Skin epidermis (tissue), 12 donors: ENCODE data around the gene TRIM14.
"Not testable (repeated sequence)": the region's sequence is repeated elsewhere in the genome, so short reads cannot be mapped to it uniquely, and the experiment has no call there.

Experiments
- H3K27ac ChIP-seq, 21 experiments: fragments of 200-600 bp; sonication (generic) in 11 of 21; one replicate each; pipeline ENCODE4 v1.5.0; 2020; ENCODE audit warnings: mild to moderate bottlenecking in 3 of 21, inconsistent platforms in 2 of 21, moderate library complexity in 2 of 21
- H3K4me3 ChIP-seq, 7 experiments: fragments of 200-600 bp; sonication (generic) in 2 of 7; one replicate each; pipeline ENCODE4 v1.5.0; 2020; ENCODE audit warnings: inconsistent platforms in 2 of 7, mild to moderate bottlenecking in 2 of 7, moderate library complexity in 1 of 7

TRIM14 gene

GRCh38 chr9:98117984-98118639 is 910 bp downstream of the TRIM14 start:
- H3K27ac ChIP-seq: peak overlapping the region in 20 of 21 experiments; percentile 72 to 95 (median 88)
- peak overlapping the region; percentile 48 to 82 (median 63) for H3K4me3 ChIP-seq

- H3K27ac ChIP-seq, H3K4me3 ChIP-seq: not testable (repeated sequence)
Measured at GRCh38 chr9:98117097-98117496, 1.9 kb downstream of the TRIM14 start.

GRCh38 chr9:98109052-98109451 is 10.0 kb downstream of the TRIM14 start:
- Histone ChIP-seq H3K4me3 (no peak overlapping the region), H3K27ac (peak overlapping the region in 11 of 21 experiments; percentile 8 to 93 (median 60))

GRCh38 chr9:98108531-98109031 is 10.4 kb downstream of the TRIM14 start:
- no peak overlapping the region for H3K4me3 ChIP-seq
- H3K27ac ChIP-seq: peak overlapping the region in 12 of 21 experiments; percentile 8 to 93 (median 62)

GRCh38 chr9:98107926-98108325 is 11.1 kb downstream of the TRIM14 start:
- no peak overlapping the region for H3K4me3 ChIP-seq
- peak overlapping the region in 11 of 21 experiments; percentile 8 to 93 (median 63) for H3K27ac ChIP-seq

GRCh38 chr9:98105006-98105405 is 14.0 kb downstream of the TRIM14 start:
- H3K4me3 ChIP-seq: no peak overlapping the region
- peak overlapping the region in 14 of 21 experiments; percentile 2 to 93 (median 47) for H3K27ac ChIP-seq

- Histone ChIP-seq H3K4me3 (no peak overlapping the region), H3K27ac (peak overlapping the region in 15 of 21 experiments; percentile 2 to 93 (median 42))
Measured at GRCh38 chr9:98104445-98104881, 14.6 kb downstream of the TRIM14 start.

- no peak overlapping the region for H3K4me3 ChIP-seq
- peak overlapping the region in 12 of 21 experiments; percentile 8 to 93 (median 62) for H3K27ac ChIP-seq
Measured at GRCh38 chr9:98101868-98102273, 17.2 kb downstream of the TRIM14 start.

GRCh38 chr9:98101416-98101815 is 17.6 kb downstream of the TRIM14 start:
- Histone ChIP-seq H3K27ac (peak overlapping the region in 10 of 21 experiments; percentile 11 to 93 (median 66)), H3K4me3 (no peak overlapping the region)

- H3K4me3 ChIP-seq: no peak overlapping the region
- peak overlapping the region in 8 of 21 experiments; percentile 14 to 93 (median 72) for H3K27ac ChIP-seq
Measured at GRCh38 chr9:98100456-98100855, 18.6 kb downstream of the TRIM14 start.

GRCh38 chr9:98099898-98100297 is 19.1 kb downstream of the TRIM14 start:
- no peak overlapping the region for H3K4me3 ChIP-seq
- peak overlapping the region in 10 of 21 experiments; percentile 1 to 93 (median 60) for H3K27ac ChIP-seq

- H3K27ac ChIP-seq: peak overlapping the region in 11 of 21 experiments; percentile 1 to 93 (median 59)
- no peak overlapping the region for H3K4me3 ChIP-seq
Measured at GRCh38 chr9:98099346-98099745, 19.7 kb downstream of the TRIM14 start.

- no peak overlapping the region for H3K4me3 ChIP-seq
- peak overlapping the region in 13 of 21 experiments; percentile 6 to 93 (median 50) for H3K27ac ChIP-seq
Measured at GRCh38 chr9:98097836-98098235, 21.2 kb downstream of the TRIM14 start.

- peak overlapping the region in 2 of 21 experiments; percentile 76 to 93 for H3K27ac ChIP-seq
- no peak overlapping the region for H3K4me3 ChIP-seq
Measured at GRCh38 chr9:98096091-98096490, 22.9 kb downstream of the TRIM14 start.

GRCh38 chr9:98095401-98095800 is 23.6 kb downstream of the TRIM14 start:
- Histone ChIP-seq H3K4me3 (no peak overlapping the region), H3K27ac (no peak overlapping the region)

GRCh38 chr9:98094851-98095250 is 24.2 kb downstream of the TRIM14 start:
- no peak overlapping the region for H3K4me3 ChIP-seq
- peak overlapping the region in 1 of 21 experiments; percentile 44 for H3K27ac ChIP-seq

GRCh38 chr9:98094316-98094715 is 24.7 kb downstream of the TRIM14 start:
- no peak overlapping the region for H3K4me3 ChIP-seq
- peak overlapping the region in 2 of 21 experiments; percentile 42 to 44 for H3K27ac ChIP-seq

- H3K4me3 ChIP-seq: no peak overlapping the region
Measured at GRCh38 chr9:98092613-98092931, 26.4 kb downstream of the TRIM14 start.

GRCh38 chr9:98091735-98092612 is 27.0 kb downstream of the TRIM14 start:
- Histone ChIP-seq H3K27ac (peak overlapping the region in 9 of 21 experiments; percentile 1 to 71 (median 50)), H3K4me3 (peak overlapping the region in 1 of 7 experiments; percentile 22)

More at GRCh38 chr9:98092613-98092931, 26.4 kb downstream of the TRIM14 start:
- H3K27ac ChIP-seq: peak overlapping the region in 7 of 21 experiments; percentile 17 to 71 (median 50)

- not testable (repeated sequence) for H3K4me3 ChIP-seq
Measured at GRCh38 chr9:98090674-98091073, 28.3 kb downstream of the TRIM14 start.

More at GRCh38 chr9:98090674-98091073, 28.3 kb downstream of the TRIM14 start:
- H3K27ac ChIP-seq: not testable (repeated sequence)
